SK-N-SH treated with all-trans-retinoic acid at 6 μM for 48 hours (cell line): ENCODE data around the gene BTG3.

Experiments used
- ATAC-seq: fragments of 200-7000 bp; cut with Tn5 transposase; 3 replicates; pipeline ENCODE4 v1.9.1; 2020; ENCODE audit warnings: mild to moderate bottlenecking, moderate library complexity
- ARNTL ChIP-seq: fragments of 450-650 bp; formaldehyde crosslinking; IDR thresholded peaks from 2 replicates; pipeline ENCODE4 v1.5.0; 2020; ENCODE audit warnings: low read depth, mild to moderate bottlenecking, moderate library complexity, borderline replicate concordance
- BACH2 ChIP-seq: fragments of 250-450 bp; sonication (Bioruptor Pico); IDR thresholded peaks from 2 replicates; pipeline ENCODE4 v1.9.0; 2021; ENCODE audit warnings: mild to moderate bottlenecking, borderline replicate concordance
- CSDC2 ChIP-seq: fragments of 250-450 bp; sonication (Bioruptor Pico); IDR thresholded peaks from 2 replicates; pipeline ENCODE4 v1.5.0; 2020; ENCODE audit warnings: mild to moderate bottlenecking, moderate library complexity
- CSRNP3 ChIP-seq: fragments of 250-450 bp; sonication (Bioruptor Pico); IDR thresholded peaks from 2 replicates; pipeline ENCODE4 v1.5.1; 2021; ENCODE audit warnings: mild to moderate bottlenecking, moderate library complexity
- ESRRG ChIP-seq: fragments of 250-450 bp; sonication (Bioruptor Pico); IDR thresholded peaks from 2 replicates; pipeline ENCODE4 v1.6.1; 2021; ENCODE audit warnings: mild to moderate bottlenecking
- GLIS3 ChIP-seq: fragments of 250-450 bp; sonication (Bioruptor Pico); IDR thresholded peaks from 2 replicates; pipeline ENCODE4 v1.5.0; 2020; ENCODE audit warnings: mild to moderate bottlenecking, moderate library complexity
- ISL1 ChIP-seq: fragments of 250-450 bp; sonication (Bioruptor Pico); IDR thresholded peaks from 2 replicates; pipeline ENCODE4 v2.1.2; 2022; ENCODE audit warnings: mild to moderate bottlenecking, moderate library complexity
- OSR1 ChIP-seq: fragments of 250-450 bp; sonication (Bioruptor Pico); IDR thresholded peaks from 2 replicates; pipeline ENCODE4 v1.8.0; 2022; ENCODE audit warnings: moderate library complexity, mild to moderate bottlenecking, inconsistent platforms
- POU6F1 ChIP-seq: fragments of 250-450 bp; sonication (Bioruptor Pico); IDR thresholded peaks from 2 replicates; pipeline ENCODE4 v1.8.0; 2021; ENCODE audit warnings: low read depth, mild to moderate bottlenecking, moderate library complexity, borderline replicate concordance
- PPARA ChIP-seq: fragments of 250-450 bp; sonication (Bioruptor Pico); IDR thresholded peaks from 2 replicates; pipeline ENCODE4 v1.5.0; 2020; ENCODE audit warnings: mild to moderate bottlenecking, borderline replicate concordance
- RARB ChIP-seq: fragments of 250-450 bp; sonication (Bioruptor Pico); IDR thresholded peaks from 2 replicates; pipeline ENCODE4 v1.8.0; 2021; ENCODE audit warnings: mild to moderate bottlenecking, moderate library complexity
- TCF4 ChIP-seq: fragments of 250-450 bp; sonication (Bioruptor Pico); IDR thresholded peaks from 2 replicates; pipeline ENCODE4 v1.8.0; 2021; ENCODE audit warnings: mild to moderate bottlenecking, moderate library complexity, borderline replicate concordance
- TSHZ2 ChIP-seq: fragments of 250-450 bp; sonication (Bioruptor Pico); IDR thresholded peaks from 2 replicates; pipeline ENCODE4 v1.5.0; 2020; ENCODE audit warnings: mild to moderate bottlenecking, moderate library complexity
- ZC3H10 ChIP-seq: fragments of 250-450 bp; sonication (Bioruptor Pico); IDR thresholded peaks from 2 replicates; pipeline ENCODE4 v1.5.1; 2021; ENCODE audit warnings: mild to moderate bottlenecking, moderate library complexity
- ZFP3 ChIP-seq: fragments of 250-450 bp; sonication (Bioruptor Pico); IDR thresholded peaks from 2 replicates; pipeline ENCODE4 v1.5.0; 2020; ENCODE audit warnings: mild to moderate bottlenecking, moderate library complexity
- ZFP30 ChIP-seq: fragments of 450-650 bp; formaldehyde crosslinking; IDR thresholded peaks from 2 replicates; pipeline ENCODE4 v1.5.0; 2022; ENCODE audit warnings: mild to moderate bottlenecking, moderate library complexity
- ZNF565 ChIP-seq: fragments of 450-650 bp; formaldehyde crosslinking; conservative IDR thresholded peaks from 2 replicates; pipeline ENCODE4 v1.5.0; 2020; ENCODE audit warnings: low read depth, mild to moderate bottlenecking, moderate library complexity

The BTG3 gene

GRCh38 chr21:17576080-17576835 lies 36.4 kb downstream of the BTG3 start:
- TF ChIP-seq OSR1: no peak
- TF ChIP-seq TCF4 (CRISPR knock-in tag): no peak
- TF ChIP-seq ZFP3: no peak
- no peak for TF ChIP-seq ZFP30 (CRISPR knock-in tag)
- no peak for TF ChIP-seq TSHZ2
- peak; percentile 84 for TF ChIP-seq ISL1 (CRISPR knock-in tag)
- no peak for ATAC-seq

DNA sequence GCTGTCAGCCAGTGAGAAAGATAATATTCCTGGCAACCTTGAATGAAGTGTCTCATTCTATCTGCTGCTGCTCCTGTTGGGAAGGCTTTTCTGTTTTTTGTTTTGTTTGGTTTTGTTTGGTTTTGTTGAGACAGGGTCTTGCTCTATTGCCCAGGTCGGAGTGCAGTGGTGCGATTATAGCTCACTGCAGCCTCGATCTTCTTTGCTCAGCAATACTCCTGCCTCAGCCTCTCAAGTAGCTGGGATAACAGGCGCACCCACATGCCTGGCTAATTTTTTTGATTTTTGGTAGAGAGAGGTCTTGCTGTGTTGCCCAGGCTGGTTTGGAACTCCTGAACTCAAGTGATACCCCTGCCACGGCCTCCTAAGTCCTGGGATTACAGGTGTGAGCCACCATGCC lies 37.6 kb downstream of the BTG3 start:
- TF ChIP-seq ZFP3 (no peak), BACH2 (no peak), CSDC2 (CRISPR knock-in tag) (no peak), RARB (CRISPR knock-in tag) (no peak), ESRRG (CRISPR knock-in tag) (no peak), ZC3H10 (CRISPR knock-in tag) (no peak), POU6F1 (no peak), TSHZ2 (no peak), ISL1 (CRISPR knock-in tag) (no peak), GLIS3 (CRISPR knock-in tag) (no peak), PPARA (CRISPR knock-in tag) (no peak), ZNF565 (CRISPR knock-in tag) (no peak), CSRNP3 (no peak)

GRCh38 chr21:17572431-17572830 lies 40.3 kb downstream of the BTG3 start:
- TF ChIP-seq CSDC2 (CRISPR knock-in tag) (no peak), RARB (CRISPR knock-in tag) (no peak), TCF4 (CRISPR knock-in tag) (no peak), ESRRG (CRISPR knock-in tag) (no peak)
- ATAC-seq: no peak

More for the DNA sequence above, 37.6 kb downstream of the BTG3 start:
- no peak for ATAC-seq

GRCh38 chr21:17570786-17571185 lies 41.9 kb downstream of the BTG3 start:
- ATAC-seq: no peak
- TF ChIP-seq TSHZ2: no peak
- TF ChIP-seq TCF4 (CRISPR knock-in tag): no peak
- TF ChIP-seq BACH2: no peak
- TF ChIP-seq ARNTL (CRISPR knock-in tag): no peak
- no peak for TF ChIP-seq OSR1
